DMS 273 (cell line): ENCODE results near the gene CLEC11A.
A peak's percentile ranks its signal among the peaks of the same experiment; 100 is the strongest.
"Not testable (repeated sequence)": the region's sequence is repeated elsewhere in the genome, so short reads cannot be mapped to it uniquely, and the experiment has no call there.

ENCODE experiments used
- DNase-seq: peaks from one replicate; lab custom pipeline; 2025; ENCODE audit not compliant: unreplicated experiment; lab: John Stamatoyannopoulos, UW

Gene CLEC11A

GRCh38 chr19:50753879-50754278 is 30.7 kb downstream of the CLEC11A start:
- no peak for DNase-seq

- DNase-seq, result not testable (repeated sequence)
Observed at GRCh38 chr19:50756244-50756643, 33.1 kb downstream of the CLEC11A start.

- DNase-seq, result not testable (repeated sequence)
Observed at GRCh38 chr19:50757624-50758023, 34.5 kb downstream of the CLEC11A start.

GRCh38 chr19:50759076-50759475 is 35.9 kb downstream of the CLEC11A start:
- not testable (repeated sequence) for DNase-seq

GRCh38 chr19:50759886-50760285 is 36.7 kb downstream of the CLEC11A start:
- DNase-seq, result peak; percentile 36

GRCh38 chr19:50761501-50761900 is 38.3 kb downstream of the CLEC11A start:
- not testable (repeated sequence) for DNase-seq

- DNase-seq, result not testable (repeated sequence)
Observed at GRCh38 chr19:50763521-50763920, 40.4 kb downstream of the CLEC11A start.

- no peak for DNase-seq
Observed at GRCh38 chr19:50764409-50764808, 41.2 kb downstream of the CLEC11A start.

GRCh38 chr19:50766746-50767145 is 43.6 kb downstream of the CLEC11A start:
- DNase-seq, result not testable (repeated sequence)

GRCh38 chr19:50767263-50767662 is 44.1 kb downstream of the CLEC11A start:
- not testable (repeated sequence) for DNase-seq

- no peak for DNase-seq
Observed at GRCh38 chr19:50768277-50768676, 45.1 kb downstream of the CLEC11A start.

- not testable (repeated sequence) for DNase-seq
Observed at GRCh38 chr19:50770164-50770563, 47.0 kb downstream of the CLEC11A start, which contains the start of gene GPR32. Gene GPR32 (plus strand): TSS chr19:50770464. CDS start chr19:50770601, 137 bp downstream.

GRCh38 chr19:50770888-50771287 is 47.7 kb downstream of the CLEC11A start:
- no peak for DNase-seq

GRCh38 chr19:50772476-50772875 is 49.3 kb downstream of the CLEC11A start:
- DNase-seq, result peak; percentile 27

- not testable (repeated sequence) for DNase-seq
Observed at GRCh38 chr19:50772912-50773311, 49.7 kb downstream of the CLEC11A start.

GRCh38 chr19:50773454-50773853 is 50.3 kb downstream of the CLEC11A start:
- not testable (repeated sequence) for DNase-seq
